Glutamatergic neuron (in vitro differentiated cells): Measurements from ENCODE around the gene HOXA9. TPM values are rescaled to one million over a fixed set of nuclear protein-coding genes. Genes with fewer than 3 reads are reported as not detected.

ENCODE experiments used
- DNase-seq: peaks from one replicate; pipeline ENCODE4 v3.0.0; 2022
- H3K27ac Mint-ChIP-seq: one replicate; pipeline ENCODE4 v1.8.0; 2020; ENCODE audit warnings: mild to moderate bottlenecking, mixed read lengths, inconsistent platforms; ENCODE audit not compliant: unreplicated experiment
- H3K27me3 Mint-ChIP-seq: one replicate; pipeline ENCODE4 v1.8.0; 2020; ENCODE audit warnings: mild to moderate bottlenecking, moderate library complexity, mixed read lengths, inconsistent platforms; ENCODE audit not compliant: unreplicated experiment
- H3K36me3 Mint-ChIP-seq: one replicate; pipeline ENCODE4 v1.8.0; 2020; ENCODE audit warnings: mild to moderate bottlenecking, mixed read lengths, inconsistent platforms; ENCODE audit not compliant: unreplicated experiment
- H3K4me1 Mint-ChIP-seq: one replicate; pipeline ENCODE4 v1.8.0; 2020; ENCODE audit warnings: mild to moderate bottlenecking, low read depth, mixed read lengths, inconsistent platforms; ENCODE audit not compliant: unreplicated experiment
- H3K4me3 Mint-ChIP-seq: one replicate; pipeline ENCODE4 v1.8.0; 2020; ENCODE audit warnings: mild to moderate bottlenecking, mixed read lengths, inconsistent platforms; ENCODE audit not compliant: unreplicated experiment
- H3K9me3 Mint-ChIP-seq: one replicate; pipeline ENCODE4 v1.8.0; 2020; ENCODE audit warnings: mild to moderate bottlenecking, moderate library complexity, mixed read lengths, inconsistent platforms; ENCODE audit not compliant: unreplicated experiment
- total RNA-seq: library from RNA; stranded (reverse); fragmentation: NEBNext Ultra II Directional; extraction: Animal tissue kit (Norgen Biotek cat#: 25700); gene quantifications from one replicate; pipeline ENCODE4 v1.2.1, GENCODE V29; 2021; ENCODE audit not compliant: unreplicated experiment
- TF ChIP-seq, protein P1 (sequence below): fragments of 200-600 bp; sonication (generic); IDR thresholded peaks from one replicate; pipeline ENCODE4 v1.5.0; 2021; ENCODE audit not compliant: partially characterized antibody, unreplicated experiment

The HOXA9 gene
- total RNA-seq, 1 donor from 2014 or later: not detected

DNA sequence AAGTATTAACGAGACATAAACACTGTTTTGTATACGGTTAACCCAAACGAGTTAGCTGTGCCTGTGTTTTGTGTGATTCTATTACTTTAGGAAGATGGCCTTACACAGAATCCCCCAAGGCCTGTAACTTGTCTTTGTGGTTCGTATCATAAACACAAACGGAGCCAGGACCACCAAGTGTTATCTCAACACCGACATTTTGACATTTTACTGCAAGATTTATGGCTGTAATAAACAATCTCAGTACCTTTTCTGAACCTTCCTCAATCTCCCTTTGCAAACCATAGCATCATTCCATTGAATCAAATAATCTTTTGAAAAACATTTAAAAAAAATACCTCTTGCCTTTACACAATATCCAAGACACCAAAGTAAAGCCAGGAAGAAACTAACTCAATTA, 32.4 kb downstream of the HOXA9 start:
- H3K27ac Mint-ChIP-seq: no peak overlapping the region
- no peak for DNase-seq
- TF ChIP-seq, protein P1, sequence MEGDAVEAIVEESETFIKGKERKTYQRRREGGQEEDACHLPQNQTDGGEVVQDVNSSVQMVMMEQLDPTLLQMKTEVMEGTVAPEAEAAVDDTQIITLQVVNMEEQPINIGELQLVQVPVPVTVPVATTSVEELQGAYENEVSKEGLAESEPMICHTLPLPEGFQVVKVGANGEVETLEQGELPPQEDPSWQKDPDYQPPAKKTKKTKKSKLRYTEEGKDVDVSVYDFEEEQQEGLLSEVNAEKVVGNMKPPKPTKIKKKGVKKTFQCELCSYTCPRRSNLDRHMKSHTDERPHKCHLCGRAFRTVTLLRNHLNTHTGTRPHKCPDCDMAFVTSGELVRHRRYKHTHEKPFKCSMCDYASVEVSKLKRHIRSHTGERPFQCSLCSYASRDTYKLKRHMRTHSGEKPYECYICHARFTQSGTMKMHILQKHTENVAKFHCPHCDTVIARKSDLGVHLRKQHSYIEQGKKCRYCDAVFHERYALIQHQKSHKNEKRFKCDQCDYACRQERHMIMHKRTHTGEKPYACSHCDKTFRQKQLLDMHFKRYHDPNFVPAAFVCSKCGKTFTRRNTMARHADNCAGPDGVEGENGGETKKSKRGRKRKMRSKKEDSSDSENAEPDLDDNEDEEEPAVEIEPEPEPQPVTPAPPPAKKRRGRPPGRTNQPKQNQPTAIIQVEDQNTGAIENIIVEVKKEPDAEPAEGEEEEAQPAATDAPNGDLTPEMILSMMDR: no peak
- H3K4me3 Mint-ChIP-seq: no peak overlapping the region
- H3K4me1 Mint-ChIP-seq: no peaks in the 10 kb centered on the region
- H3K27me3 Mint-ChIP-seq: peaks cover 36% of the 10 kb centered on the region
- peaks cover 5% of the 10 kb centered on the region for H3K9me3 Mint-ChIP-seq
- H3K36me3 Mint-ChIP-seq: no peaks in the 10 kb centered on the region

DNA sequence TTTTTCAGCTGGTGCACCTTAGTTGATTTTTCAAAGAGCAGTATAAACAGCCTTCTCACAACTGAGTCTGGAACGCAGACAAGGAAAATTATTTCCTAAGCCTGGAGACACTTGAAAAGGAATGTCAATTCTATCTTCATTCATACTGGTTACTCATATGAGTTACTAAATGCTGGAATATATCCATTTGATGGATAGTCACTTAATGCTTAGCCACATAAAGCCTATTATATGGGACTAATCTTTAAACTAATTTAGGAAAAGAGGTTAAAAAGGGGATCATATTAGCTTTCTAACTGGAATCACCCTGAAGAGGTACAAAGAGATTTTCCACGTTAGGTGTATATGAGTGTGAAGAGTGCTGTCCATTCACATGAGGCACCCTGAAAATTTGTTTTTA, 33.1 kb downstream of the HOXA9 start:
- no peak overlapping the region for H3K4me3 Mint-ChIP-seq
- no peaks in the 10 kb centered on the region for H3K4me1 Mint-ChIP-seq
- H3K36me3 Mint-ChIP-seq: no peaks in the 10 kb centered on the region
- no peak overlapping the region for H3K27ac Mint-ChIP-seq
- peaks cover 5% of the 10 kb centered on the region for H3K9me3 Mint-ChIP-seq
- TF ChIP-seq, protein P1: no peak
- peaks cover 36% of the 10 kb centered on the region for H3K27me3 Mint-ChIP-seq
- DNase-seq: no peak

DNA sequence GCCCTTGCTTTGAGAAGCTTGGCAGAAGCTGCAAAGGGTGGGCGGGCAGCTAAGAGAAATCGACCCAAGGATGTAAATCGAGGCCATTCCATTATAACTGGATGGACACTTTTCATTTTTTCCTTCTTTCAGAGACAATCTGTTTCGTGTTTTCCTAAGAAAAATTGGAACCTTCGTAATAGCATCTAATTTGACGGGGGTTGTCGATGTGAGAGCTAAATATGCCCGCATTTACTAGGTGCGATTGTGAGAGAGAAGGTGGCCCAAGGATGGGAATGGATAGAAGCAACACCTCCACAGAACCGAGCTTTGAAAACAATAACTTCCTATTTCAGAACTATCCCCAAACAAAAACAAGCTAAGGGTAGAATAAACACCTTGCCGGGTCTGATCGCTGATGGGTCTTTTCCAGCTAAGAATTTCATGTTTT, 33.9 kb downstream of the HOXA9 start:
- no peak overlapping the region for H3K27ac Mint-ChIP-seq
- H3K4me3 Mint-ChIP-seq: peak overlapping the region; percentile 69
- no peaks in the 10 kb centered on the region for H3K4me1 Mint-ChIP-seq
- no peaks in the 10 kb centered on the region for H3K36me3 Mint-ChIP-seq
- H3K27me3 Mint-ChIP-seq: peaks cover 35% of the 10 kb centered on the region
- TF ChIP-seq, protein P1: no peak
- no peak for DNase-seq
- peaks cover 5% of the 10 kb centered on the region for H3K9me3 Mint-ChIP-seq

DNA sequence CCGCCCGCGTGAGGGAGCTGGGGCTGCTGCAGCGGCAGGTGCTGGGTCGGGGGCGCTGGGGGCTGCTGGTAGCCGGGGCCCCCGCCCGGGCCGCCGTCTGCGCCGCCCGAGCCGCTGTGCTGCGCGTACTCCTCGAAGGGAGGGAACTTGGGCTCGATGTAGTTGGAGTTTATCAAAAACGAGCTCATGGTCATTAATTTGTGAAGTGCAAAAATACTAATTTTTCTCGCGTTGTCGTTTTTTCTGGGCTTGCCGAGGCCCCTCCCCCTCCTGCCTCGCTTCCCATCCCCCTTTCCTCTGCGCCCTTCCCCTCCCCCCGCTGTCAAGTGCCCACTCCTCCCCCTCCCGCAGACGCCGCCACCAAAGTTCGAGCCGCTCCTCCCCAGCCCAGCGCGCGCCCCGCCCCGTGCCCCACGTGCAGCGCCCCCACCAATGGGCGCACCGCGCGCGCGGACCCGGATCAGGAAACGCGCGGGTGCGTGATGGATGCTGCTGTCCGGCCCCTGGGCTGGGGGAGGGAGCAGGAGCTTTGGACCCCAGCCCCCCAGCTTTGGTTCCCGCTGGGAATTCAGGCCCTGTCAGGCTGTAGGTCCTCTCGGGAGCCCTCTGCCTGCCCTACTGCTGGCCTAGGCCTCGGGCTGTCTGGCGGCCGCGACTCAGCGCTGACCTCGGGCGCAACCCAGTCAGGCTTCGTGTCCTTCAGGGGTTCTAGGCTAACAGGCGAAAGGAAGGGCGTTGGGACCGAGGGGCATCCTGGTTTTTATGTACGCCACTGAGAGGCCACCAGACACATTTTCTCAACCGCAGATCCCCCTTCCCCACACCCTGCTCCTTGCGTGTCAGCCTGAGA, 34.6 kb downstream of the HOXA9 start, which contains the start of gene HOXA4:
TSS of gene HOXA4 (minus strand) at position 218 of the 850 bp plus-strand sequence. CDS start at position 194, 24 bp downstream.
- Mint-ChIP-seq H3K36me3 (no peaks in the 10 kb centered on the region), H3K27me3 (peaks cover 32% of the 10 kb centered on the region), H3K4me1 (no peaks in the 10 kb centered on the region), H3K27ac (no peak within 1 kb of the TSS), H3K9me3 (peaks cover 3% of the 10 kb centered on the region), H3K4me3 (peak within 1 kb of the TSS; percentile 69)
- DNase-seq: peak; percentile 81
- TF ChIP-seq, protein P1: no peak
